ENCODE measurements around the gene L3MBTL4. TPM values are rescaled to one million over a fixed set of nuclear protein-coding genes. Genes with fewer than 3 reads are reported as not detected.

Gene L3MBTL4
- polyA plus RNA-seq, 3 donors, result 4.1 to 5.7 (median 5.7) TPM

DNA sequence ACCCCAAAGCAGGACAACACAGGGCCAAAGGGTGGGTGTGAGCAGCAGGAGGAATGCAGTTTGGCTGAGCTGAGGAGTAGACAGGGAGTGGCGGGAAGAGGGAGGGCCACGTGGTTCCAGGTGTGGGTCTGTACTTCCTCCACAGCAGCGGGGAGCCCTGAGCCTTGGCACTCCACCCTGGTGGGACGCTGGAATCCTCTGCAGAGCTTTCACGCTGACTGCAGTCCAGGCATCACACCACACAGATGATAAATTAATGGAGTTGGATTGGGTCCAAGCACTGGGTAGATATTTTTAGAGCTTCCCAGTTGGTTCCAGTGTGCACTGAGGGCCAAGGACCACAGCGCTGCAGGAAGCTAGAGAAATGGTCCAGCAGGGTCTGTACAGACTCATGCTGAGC, 452.3 kb downstream of the L3MBTL4 start:
- no peak for DNase-seq

DNA sequence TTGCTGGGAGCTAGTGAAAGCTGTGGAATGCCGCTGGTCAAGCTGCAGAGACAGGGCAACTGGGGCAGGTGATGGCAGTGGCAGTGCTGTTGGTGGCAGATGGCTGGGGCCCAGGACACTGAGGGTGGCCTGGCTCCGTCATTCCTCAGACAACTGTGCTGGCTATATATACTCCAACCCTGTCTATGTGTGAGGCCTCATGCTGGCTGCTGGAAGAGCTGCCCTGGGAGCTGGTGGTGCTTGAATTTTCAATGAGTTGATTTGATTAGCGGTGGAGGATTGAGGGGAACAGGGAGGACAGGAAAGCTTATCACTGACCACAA, 452.9 kb downstream of the L3MBTL4 start:
- no peak for DNase-seq

DNA sequence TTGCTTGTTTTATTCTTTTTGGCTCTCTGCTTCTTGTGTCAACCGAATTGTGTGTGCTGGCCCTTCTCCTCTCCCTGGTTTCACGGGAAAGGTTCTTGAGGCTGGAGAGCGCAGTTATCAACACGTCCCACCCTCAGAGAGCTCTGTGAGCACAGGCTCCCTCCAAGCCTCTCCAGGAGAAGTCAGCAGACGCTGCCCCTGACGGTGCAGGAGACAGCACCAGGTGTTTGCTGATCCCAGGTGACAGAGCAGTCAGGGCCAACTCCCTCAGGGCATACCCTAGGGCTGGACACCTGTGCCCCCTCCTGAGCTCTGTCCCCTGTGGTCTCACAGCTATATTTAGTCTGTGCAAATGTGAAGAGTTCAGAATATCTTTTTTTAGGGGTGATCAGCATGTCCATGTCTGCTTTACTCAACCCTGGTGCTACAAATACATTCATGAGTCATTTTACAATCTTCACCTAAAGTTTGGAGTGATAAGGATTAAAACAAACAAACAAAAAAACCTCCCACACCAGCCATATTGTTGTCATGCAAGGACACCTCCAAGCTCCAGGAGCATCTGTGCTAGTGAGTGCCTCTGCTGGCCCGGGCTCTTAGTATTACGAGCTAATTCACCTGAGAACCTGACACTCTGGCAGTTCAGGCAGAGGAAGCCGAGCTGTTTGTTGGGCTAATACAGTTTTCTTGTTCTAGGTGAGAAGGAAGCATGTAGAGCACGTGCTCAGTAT, 453.4 kb downstream of the L3MBTL4 start:
- no peak for DNase-seq

DNA sequence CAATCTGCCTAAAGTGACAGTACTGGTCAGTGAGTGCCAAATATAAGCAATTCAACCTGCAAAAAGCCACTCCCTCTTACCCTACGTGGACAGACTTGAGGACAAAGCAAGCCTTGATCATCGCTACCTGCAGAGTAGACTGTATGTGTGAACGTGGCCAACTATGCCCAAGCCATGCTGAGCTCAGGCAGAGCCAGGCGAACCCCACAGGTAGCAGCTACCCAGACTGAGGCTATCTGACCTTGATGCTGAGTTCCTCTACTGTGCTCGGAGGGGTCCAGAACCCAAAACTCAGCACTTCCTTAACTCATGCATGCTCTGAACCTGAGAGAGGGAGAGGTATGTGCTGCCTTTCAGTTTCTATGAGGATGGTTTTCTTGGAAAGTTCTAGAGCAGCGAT, 455.9 kb downstream of the L3MBTL4 start:
- no peak for DNase-seq

DNA sequence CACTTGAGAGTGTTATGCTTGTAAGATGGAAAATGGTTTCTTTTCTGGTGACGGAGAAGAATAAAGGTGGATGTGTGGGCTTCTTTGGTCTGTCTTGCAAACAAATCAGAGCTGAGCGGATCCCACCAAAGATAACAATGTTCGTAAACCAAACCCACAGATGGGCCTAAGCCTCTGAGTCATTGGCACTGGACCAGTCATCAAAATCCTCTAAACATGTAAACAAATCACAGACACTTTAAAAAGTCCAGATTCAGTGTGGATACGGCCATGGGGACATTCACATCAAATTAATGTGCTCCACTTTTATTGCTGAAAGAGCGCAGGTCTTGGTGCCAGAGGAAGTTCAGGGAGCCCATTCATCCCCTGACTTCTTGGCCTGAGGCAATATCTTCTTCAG, 458.9 kb downstream of the L3MBTL4 start:
- no peak for DNase-seq

DNA sequence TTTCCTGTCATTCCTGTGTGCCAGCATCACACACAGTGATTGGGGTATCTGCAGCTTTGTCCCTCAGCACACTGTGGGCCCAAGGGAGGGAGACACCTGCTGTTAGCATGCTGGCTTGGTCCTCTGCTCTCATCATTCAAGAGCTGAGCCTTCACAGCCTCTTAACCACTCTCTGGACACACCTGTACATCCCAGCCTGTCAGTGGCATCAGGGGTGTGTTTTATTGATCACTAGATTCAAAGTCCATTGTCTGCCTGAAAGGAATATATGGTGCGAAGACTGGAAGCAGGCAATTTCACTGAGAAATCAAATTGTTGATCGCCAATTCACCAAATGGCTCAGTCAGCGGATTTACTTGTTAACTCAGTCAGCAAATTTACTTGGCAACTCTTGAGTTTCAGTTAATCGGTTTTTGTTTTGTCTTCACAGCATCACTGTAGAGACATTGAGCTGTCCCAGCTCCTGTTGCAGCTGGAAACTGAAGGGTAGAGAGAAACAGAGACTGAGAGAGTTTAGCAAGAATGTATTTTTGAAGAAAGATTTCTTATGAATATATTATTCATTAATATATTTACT, 463.1 kb downstream of the L3MBTL4 start:
- no peak for DNase-seq

DNA sequence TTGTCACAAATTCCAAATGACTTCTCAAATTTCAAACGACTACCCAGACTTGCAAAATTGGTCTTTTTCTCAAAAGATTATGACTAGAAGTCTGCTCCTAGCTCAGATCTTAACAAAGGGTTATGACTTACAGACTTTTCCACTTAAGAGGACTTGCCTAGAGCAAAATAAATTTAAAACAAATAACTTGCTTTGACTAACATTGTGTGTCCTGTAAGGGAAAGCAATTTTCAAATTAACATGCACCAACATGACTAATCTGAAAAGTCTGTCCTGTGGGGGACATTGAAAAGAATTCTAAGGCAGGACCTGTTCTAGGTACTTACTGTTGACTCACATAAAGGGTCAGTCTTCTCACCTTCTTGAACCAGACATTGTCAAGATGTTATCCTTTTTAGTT, 465.9 kb downstream of the L3MBTL4 start:
- no peak for DNase-seq

DNA sequence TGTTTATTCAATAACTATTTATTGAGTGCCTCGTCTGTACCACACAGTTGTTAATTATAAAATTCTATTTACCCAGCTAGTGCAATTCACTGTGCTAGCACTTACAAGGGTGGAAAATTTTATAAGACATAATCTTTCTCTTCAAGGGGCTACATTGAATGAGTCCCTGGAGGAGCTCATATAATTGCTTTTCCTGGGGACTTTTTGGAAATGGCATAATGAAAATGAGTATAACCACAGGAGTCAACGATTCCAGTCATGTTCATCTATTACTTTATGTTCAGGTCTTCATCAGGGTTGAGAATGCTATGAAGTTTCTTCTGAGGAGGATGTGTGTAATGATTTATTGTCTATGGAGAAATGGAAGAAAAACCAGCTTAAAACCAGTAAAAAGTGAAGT, 466.5 kb downstream of the L3MBTL4 start:
- no peak for DNase-seq

DNA sequence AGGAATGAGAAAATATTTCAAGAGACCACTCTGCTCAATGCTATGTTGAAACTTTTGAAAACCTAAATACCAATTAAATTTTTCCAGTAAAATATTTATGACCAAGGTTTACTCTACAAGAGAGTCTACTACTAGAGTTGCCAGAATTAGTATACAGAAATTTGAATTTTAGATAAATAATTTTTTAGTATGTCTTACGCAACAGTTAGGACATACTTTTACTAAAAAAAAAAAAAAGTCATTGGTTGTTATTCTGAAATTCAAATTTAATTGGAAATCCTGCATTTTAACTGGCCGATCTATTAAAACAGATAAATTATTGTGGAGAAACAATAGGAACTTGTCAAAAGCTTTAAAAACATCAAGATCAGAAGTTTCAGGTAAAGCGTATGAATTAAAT, 470.3 kb downstream of the L3MBTL4 start:
- no peak for DNase-seq

DNA sequence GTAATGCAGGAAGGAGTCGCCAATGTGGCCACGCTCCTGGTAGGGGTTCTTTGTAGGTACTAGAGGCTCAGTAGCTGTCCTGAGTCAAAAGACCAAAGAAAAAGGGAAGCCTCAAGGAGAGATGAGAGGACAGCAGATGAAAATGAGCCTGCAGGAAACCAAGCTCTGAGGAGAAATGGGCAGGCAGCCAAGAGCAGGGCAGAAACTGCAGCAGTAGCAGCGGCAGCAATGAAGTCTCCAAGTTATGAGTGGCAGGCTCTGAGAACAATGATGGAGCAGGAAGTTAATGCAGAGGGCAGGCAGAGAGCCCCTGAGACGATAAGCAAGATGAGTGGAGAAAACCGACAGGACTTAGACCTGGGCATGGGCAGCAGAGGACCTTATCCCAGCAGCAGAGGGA, 471.2 kb downstream of the L3MBTL4 start:
- DNase-seq, result no peak

DNA sequence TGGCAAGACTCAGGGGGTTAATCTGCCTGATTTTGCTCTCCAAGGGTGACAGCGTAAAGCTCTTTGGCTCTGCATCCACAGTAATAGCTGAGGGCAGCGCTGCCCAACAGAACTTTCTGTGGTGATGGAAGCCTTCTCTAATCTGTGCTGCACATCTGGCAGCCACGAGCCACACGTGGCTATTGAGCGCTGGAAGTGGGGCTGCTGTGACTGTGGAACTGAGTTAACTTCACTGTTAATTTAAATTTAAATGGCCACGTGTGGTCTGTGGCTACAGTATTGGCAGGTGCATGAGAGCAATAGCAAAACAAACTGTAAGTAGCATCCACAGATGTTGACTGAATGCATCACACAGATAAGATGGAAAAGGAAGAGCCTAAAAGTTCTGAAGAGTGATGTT, 472.1 kb downstream of the L3MBTL4 start:
- no peak for DNase-seq

DNA sequence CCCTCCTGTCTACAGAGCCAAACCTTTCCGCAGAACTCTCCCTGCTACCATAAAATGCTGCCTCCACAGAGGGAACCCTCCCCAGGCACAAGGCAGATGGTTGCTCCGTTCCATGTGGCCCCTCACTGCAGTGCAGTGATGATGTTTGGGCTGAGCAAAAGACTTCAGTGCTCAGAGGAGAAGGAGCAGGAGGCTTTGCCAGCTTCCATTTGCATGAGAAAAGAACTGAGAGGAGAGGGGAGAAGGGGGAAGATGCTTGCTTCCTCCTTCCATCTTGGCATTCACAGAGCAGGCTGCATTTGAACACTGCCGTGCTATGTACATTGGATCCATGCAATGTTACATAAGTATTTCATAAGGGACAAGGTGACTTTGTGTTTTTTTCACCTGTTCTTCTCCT, 472.8 kb downstream of the L3MBTL4 start:
- no peak for DNase-seq

DNA sequence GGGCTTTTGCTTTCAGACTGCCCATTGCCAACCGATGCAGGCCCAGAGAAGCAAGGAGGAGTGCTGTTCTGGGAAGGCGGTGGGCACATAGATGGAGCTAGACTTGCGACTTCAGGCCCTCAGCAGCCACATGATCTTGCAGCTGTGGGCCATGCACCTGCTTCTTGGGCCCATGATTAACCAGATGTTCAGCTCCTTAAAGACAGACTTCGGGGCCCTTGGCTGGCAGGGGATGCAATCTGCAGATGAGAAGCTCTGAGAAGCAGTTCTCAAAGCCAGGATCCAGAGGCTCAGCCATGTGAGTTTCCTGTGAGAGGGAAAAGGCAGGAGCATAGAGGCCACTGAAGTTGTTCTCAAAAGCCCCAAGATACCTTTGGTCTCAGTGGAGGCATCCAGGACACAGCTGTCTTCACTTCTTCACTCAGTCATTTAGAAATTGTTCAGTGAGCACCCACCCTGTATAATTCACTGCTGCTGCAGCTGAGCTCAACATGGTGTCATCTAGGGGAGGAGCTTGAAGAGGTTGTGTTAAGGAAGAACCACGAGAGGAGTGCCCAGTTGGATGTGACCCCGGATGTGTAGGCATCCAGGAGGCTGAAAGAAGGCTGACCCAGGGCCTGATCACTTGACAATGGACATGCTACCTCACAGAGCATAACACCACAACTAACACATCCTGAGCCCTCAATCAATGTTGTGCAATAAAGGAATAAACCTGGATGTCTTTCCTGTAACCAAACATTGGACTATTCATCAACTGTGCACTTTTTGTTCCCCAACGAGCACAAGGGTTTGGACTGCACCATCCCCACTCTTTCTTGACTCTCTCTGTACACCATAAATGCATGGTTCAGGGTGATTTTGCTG, 474.7 kb downstream of the L3MBTL4 start:
- no peak for DNase-seq

DNA sequence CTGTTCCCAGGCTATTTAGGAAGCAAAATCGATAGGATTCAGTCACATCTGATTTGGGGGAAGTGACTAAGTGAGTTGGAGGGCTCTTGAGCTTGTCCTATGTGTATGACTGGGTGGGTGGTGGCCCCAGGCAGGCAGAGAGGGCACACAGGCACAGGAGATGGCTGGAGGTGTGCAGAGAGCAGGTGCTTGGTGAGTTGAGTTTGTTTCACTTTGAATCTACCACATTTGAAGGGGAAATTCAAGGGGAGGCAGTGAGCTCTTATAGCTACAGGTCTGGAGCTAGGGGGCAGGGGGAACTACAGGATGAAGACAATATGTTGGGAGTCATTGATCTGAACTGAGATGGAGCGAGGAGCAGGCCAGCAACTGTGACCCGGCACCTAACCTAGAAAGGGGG, 476.9 kb downstream of the L3MBTL4 start:
- no peak for DNase-seq

DNA sequence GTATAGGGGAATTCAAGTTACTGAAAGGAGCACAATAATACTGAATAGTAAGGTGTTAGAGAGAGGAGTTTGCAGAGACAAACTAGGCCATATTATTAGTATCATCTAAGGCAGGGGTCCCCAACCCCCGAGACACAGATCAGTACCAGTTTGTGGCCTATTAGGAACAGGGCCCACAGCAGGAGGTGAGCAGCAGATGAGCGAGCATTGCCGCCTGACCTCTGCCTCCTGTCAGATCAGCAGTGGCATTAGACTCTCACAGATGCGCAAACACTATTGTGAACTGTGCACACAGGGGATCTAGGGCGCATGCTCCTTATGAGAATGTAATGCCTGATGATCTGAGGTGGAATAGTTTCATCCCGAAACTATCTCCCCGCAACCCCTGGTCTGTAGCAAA, 477.6 kb downstream of the L3MBTL4 start:
- no peak for DNase-seq

DNA sequence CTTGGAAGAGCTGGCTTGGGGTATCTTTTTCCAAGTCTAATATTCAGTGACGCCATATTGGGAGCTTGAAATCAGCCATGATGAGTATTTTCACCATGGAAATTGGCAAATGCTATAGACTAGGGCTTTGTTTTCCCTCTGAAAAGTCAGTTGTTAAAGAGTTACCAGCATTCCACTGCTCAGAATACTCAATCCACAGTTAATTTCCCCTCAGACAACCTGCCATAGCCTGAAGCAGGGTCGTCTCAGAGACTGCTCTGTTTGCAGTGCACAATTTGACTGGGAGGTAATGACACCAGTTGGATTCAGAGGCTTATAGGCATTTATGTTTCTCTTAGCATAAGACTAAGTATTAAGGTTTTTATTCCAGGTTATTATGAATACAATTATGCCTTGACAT, 483.9 kb downstream of the L3MBTL4 start:
- no peak for DNase-seq

DNA sequence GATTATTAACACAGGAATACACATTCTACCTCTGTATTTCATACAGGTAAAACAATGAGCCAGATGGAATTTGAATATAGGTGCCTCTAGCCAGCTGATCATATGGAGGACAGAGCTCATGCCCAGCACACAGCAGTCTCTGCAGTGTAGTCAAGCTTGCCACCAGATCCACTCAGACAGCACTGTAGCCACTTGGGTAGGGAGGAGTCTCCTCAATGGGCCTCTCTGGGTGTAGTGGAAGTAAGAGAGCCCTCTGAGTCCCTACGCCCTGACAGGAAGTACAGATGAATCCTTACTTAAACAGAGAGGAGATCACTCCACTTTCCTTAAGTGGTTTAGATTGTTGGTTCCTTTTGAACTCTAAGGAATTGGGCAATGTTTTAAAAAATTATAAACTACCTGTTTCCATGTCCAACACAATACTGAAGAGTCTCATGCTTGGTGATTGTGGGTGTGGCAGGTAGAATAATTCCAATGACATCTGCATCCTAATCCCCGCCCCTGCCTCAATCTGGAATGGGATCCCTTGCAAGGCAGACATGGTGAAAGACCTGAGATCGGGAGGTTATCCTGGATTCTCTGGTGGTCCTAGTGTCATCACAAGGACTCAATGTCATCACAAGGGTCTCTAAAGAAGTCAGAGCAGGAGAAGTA, 496.4 kb downstream of the L3MBTL4 start:
- DNase-seq, result no peak

DNA sequence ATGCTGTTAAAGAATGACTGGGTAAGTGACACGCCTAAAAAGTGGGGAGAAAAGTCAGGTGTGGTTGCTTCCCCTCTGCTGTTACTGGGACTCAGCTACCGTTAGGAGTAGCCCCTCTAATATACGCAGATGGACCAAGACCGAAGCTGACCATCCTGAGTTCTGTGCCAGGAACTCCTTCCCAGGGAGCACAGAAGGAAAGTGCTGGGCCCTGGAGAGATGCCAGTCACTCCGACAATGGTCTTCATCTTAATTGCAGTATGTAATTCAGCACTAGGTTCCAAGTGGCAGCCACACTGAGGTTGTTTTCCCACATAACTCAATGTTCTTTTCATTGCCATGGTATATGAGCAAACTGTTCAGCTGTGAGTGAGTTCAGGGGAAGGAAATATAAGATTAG, 499.8 kb downstream of the L3MBTL4 start:
- DNase-seq, result no peak

DNA sequence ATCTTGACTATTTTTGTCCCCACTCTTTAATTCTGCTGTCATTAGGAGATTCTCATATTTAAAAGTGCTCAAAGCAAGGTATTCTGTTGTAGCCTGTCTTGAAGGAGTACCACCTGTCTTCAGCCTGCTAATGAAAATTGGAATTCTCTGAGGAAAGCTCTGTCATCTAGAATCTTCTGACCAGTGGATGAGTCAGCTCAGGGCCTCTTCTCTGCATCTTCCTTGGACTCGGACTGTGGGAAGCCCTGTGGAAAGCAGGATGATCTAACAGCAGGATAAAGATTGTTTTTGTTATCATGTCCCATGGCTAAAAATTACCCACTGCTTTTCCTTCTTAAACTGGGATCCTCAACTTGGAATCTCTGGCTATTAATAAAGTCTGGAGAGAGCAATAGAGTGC, 500.7 kb downstream of the L3MBTL4 start:
- no peak for DNase-seq

DNA sequence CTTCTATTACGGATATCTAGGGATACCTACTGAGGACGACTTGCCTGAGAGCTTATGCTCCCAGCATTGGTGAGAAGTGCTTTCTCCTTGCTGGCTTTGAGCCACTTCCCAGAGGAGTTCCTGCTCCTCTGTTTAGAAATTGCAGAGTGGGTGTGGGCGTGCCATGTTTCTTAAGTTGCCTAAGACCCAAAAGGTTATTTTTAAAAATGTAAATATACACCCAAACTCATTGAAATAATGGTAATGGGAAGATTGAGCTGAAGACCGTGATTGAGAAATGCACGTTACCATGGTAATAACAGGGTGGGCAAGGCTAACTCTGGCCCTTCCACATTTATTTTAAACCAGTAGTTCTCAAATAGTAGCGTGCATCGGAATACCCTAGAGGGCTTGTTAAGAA, 502.1 kb downstream of the L3MBTL4 start:
- no peak for DNase-seq

DNA sequence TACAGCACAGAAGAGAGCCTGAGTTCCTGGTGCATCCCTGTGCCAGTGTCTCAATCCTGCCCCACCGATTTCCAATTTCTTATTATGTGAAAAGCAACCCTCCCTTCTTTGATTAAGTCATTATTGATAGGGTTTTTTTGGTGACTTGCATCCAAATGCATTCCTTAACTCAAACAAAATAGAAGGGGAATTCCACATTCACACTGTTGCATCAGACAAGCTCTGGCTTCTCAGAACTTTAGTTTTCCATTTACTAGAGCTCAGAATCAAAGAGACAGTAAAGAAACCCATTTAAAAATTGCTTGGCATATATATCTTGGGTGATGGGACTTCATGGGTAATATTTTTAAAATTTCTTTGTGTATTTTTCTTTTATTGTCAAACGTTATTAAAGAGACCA, 505.6 kb downstream of the L3MBTL4 start:
- no peak for DNase-seq
